Sigmoid colon (tissue), 4 donors: ENCODE results near the gene ANO9.

ENCODE experiments used
- CTCF ChIP-seq, 4 experiments: fragments of 450-650 bp in 3 of 4; fragments of 200-600 bp in 1 of 4; IDR thresholded peaks; one replicate each; pipeline ENCODE4 v1.5.1; 2016 to 2019; ENCODE audit warnings: antibody characterized with exemption in 4 of 4, mild to moderate bottlenecking in 3 of 4, moderate library complexity in 2 of 4
- EP300 ChIP-seq, 4 donors: sonication (generic); formaldehyde crosslinking; IDR thresholded peaks; one replicate each; pipeline ENCODE4 v1.6.1; 2017; ENCODE audit warnings: antibody characterized with exemption in 4 of 4
- POLR2A ChIP-seq, 2 donors: fragments of 450-650 bp; IDR thresholded peaks; one replicate each; pipeline ENCODE4 v1.6.1; 2016; ENCODE audit warnings: antibody characterized with exemption in 2 of 2, mild to moderate bottlenecking in 2 of 2, moderate library complexity in 2 of 2
- POLR2AphosphoS5 ChIP-seq, 4 donors: sonication (generic); formaldehyde crosslinking; IDR thresholded peaks; one replicate each; pipeline ENCODE4 v1.6.1; 2017; ENCODE audit warnings: antibody characterized with exemption in 4 of 4

GRCh38 chr11:454043-454442, 12.2 kb upstream of the ANO9 start:
- TF ChIP-seq CTCF (IDR thresholded peaks at IDR 0.05), result no peak
- no peak for TF ChIP-seq POLR2A (IDR thresholded peaks at IDR 0.05)
- no peak for TF ChIP-seq EP300 (IDR thresholded peaks at IDR 0.05)
- TF ChIP-seq POLR2AphosphoS5 (IDR thresholded peaks at IDR 0.05), result no peak
